Progenitor cell of endocrine pancreas (in vitro differentiated cells): ENCODE data around the gene ATG3. TPM values are rescaled to one million over a fixed set of nuclear protein-coding genes. Genes with fewer than 3 reads are reported as not detected.

ENCODE experiments used
- DNase-seq: peaks from one replicate; pipeline ENCODE4 v3.0.0; 2021; ENCODE audit warnings: low spot score; ENCODE audit not compliant: unreplicated experiment
- H3K27ac Mint-ChIP-seq: 2 replicates; pipeline ENCODE4 v1.8.0; 2021; ENCODE audit warnings: mild to moderate bottlenecking, moderate library complexity, mixed read lengths
- H3K27me3 Mint-ChIP-seq: 2 replicates; pipeline ENCODE4 v1.8.0; 2021; ENCODE audit warnings: mixed read lengths
- H3K36me3 Mint-ChIP-seq: 2 replicates; pipeline ENCODE4 v1.8.0; 2022; ENCODE audit warnings: mixed read lengths; ENCODE audit not compliant: insufficient read depth
- H3K4me1 Mint-ChIP-seq: 2 replicates; pipeline ENCODE4 v1.8.0; 2021; ENCODE audit warnings: low read depth, mixed read lengths
- H3K4me3 Mint-ChIP-seq: 2 replicates; pipeline ENCODE4 v1.8.0; 2021; ENCODE audit warnings: low read depth, mild to moderate bottlenecking, moderate library complexity, mixed read lengths
- H3K9me3 Mint-ChIP-seq: 2 replicates; pipeline ENCODE4 v1.8.0; 2021; ENCODE audit warnings: low read depth, mixed read lengths
- total RNA-seq: library from RNA; stranded (reverse); gene quantifications from 2 replicates; pipeline ENCODE4 v1.2.1, GENCODE V29; 2021
- TF ChIP-seq, protein P1 (sequence below): fragments of 200-600 bp; sonication (generic); IDR thresholded peaks from one replicate; pipeline ENCODE4 v1.5.0; 2021; ENCODE audit warnings: antibody characterized with exemption, mild to moderate bottlenecking; ENCODE audit not compliant: unreplicated experiment

The ATG3 gene
- total RNA-seq, 1 donor from 2014 or later, result 26.9 TPM

DNA sequence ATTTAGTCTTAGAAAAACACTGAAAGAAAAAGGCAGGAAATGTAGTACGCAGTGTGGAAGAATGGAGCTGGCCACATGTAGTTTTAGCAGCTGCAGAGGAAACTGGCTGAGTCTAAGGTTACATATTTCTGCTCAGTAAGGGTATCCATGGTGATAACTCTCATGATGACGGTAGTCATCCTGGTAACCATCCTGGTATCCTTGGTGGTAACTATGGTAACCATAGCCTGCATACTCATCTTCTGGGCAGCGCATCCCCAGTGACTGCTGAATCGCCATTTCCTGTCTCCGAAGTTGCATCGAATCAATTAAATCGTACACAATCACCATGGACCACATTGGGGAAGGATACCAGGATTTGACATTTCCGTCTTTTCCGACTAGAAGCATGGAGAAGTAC lies 43.5 kb upstream of the ATG3 start:
- Mint-ChIP-seq H3K9me3 (no peaks in the 10 kb centered on the region), H3K27ac (no peak overlapping the region), H3K4me3 (no peak overlapping the region), H3K4me1 (no peaks in the 10 kb centered on the region), H3K27me3 (no peaks in the 10 kb centered on the region), H3K36me3 (no peaks in the 10 kb centered on the region)
- DNase-seq, result no peak
- TF ChIP-seq, protein P1, sequence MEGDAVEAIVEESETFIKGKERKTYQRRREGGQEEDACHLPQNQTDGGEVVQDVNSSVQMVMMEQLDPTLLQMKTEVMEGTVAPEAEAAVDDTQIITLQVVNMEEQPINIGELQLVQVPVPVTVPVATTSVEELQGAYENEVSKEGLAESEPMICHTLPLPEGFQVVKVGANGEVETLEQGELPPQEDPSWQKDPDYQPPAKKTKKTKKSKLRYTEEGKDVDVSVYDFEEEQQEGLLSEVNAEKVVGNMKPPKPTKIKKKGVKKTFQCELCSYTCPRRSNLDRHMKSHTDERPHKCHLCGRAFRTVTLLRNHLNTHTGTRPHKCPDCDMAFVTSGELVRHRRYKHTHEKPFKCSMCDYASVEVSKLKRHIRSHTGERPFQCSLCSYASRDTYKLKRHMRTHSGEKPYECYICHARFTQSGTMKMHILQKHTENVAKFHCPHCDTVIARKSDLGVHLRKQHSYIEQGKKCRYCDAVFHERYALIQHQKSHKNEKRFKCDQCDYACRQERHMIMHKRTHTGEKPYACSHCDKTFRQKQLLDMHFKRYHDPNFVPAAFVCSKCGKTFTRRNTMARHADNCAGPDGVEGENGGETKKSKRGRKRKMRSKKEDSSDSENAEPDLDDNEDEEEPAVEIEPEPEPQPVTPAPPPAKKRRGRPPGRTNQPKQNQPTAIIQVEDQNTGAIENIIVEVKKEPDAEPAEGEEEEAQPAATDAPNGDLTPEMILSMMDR, result no peak

DNA sequence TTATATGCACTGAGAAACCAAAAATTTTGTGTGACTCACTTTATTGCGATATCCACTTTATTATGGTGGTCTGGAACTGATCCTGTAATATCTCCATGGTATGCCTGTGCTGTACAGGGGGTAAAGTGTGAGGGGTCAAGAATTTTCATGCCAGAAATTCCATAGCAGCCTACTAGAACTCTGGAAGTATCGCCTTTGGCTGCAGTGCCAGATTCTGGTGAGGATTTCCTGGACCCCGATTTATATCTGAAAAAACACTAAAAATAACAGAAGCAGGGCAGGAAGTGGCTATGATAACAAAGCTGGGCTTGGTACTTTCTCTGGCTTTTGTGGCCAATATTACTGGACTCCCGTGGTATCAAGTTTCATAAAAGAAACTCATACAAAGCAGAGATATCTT lies 42.8 kb upstream of the ATG3 start:
- H3K9me3 Mint-ChIP-seq, result no peaks in the 10 kb centered on the region
- H3K4me3 Mint-ChIP-seq, result no peak overlapping the region
- H3K36me3 Mint-ChIP-seq, result no peaks in the 10 kb centered on the region
- DNase-seq, result no peak
- no peak overlapping the region for H3K27ac Mint-ChIP-seq
- H3K4me1 Mint-ChIP-seq, result no peaks in the 10 kb centered on the region
- TF ChIP-seq, protein P1, result no peak
- no peaks in the 10 kb centered on the region for H3K27me3 Mint-ChIP-seq

DNA sequence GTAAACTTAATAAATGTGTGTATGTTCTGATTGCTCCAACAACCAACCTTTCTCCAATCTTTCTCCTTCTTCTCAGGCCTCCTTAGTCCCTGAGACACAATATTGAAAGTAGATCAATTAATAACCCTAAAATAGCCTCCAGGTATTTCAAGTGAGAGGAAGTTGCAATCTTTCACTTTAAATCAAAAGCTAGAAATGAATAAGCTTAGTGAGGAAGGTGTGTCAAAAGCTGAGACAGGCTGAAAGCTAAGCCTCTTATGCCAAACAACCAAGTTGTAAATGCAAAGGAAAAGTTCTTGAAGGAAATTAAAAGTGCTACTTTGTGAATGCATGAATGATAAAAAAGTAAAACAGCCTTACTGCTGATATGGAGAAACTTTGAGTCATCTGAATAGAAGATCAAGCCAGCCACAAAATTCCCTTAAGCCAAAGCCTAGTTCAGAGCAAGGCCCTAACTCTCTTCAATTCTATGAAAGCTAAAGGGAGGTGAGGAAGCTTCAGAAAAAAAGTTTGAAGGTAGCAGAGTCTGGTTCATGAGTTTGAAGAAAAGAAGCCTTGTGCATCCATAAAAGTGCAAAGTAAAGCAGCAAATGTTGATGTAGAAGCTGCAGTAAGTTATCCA lies 40.6 kb upstream of the ATG3 start:
- Mint-ChIP-seq H3K36me3 (no peaks in the 10 kb centered on the region), H3K27ac (no peak overlapping the region), H3K4me1 (no peaks in the 10 kb centered on the region), H3K4me3 (no peak overlapping the region), H3K27me3 (no peaks in the 10 kb centered on the region), H3K9me3 (no peaks in the 10 kb centered on the region)
- TF ChIP-seq, protein P1, result no peak
- DNase-seq, result no peak

DNA sequence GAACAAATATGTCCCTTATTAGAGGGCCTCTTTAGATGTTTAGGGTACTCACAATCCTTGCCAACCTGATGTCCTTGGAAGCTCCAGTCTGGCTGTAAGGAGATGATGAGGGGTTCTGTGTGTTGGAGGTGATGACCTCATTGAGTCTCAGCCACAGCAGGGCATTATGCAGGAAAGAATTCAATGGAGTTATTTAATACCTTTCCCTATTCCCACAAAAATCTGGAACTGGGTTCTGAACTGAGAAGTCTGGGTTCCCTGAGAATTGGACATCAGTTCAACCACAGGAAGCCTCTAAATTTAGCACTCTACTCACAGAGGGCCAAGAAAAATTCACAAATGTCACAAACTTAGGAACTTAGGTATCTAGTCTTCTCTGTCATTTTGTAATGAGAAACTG lies 37.0 kb upstream of the ATG3 start:
- Mint-ChIP-seq H3K4me1 (no peaks in the 10 kb centered on the region), H3K27me3 (no peaks in the 10 kb centered on the region), H3K9me3 (no peaks in the 10 kb centered on the region), H3K36me3 (no peaks in the 10 kb centered on the region), H3K27ac (no peak overlapping the region), H3K4me3 (no peak overlapping the region)
- TF ChIP-seq, protein P1, result no peak
- DNase-seq, result no peak

DNA sequence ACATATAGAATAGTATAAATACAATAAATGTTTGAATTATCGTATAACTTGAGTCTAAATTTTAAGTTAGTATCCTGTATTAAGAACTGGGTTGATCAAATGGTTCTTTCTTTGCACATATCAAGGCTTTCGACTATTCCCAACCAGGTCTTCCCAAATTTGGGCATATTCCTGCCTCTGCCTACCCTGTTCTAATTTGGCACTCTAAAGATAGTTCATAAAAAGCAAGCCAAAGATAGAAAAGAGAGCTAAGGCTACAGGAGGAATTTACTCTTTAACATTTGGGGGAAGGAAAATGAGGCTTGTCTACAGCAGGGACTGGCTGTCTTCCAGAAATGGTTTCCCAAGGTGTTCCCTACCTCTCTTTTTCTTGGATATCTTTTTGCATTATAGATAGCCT lies 36.2 kb upstream of the ATG3 start:
- TF ChIP-seq, protein P1, result no peak
- Mint-ChIP-seq H3K36me3 (no peaks in the 10 kb centered on the region), H3K27ac (no peak overlapping the region), H3K4me3 (no peak overlapping the region), H3K4me1 (no peaks in the 10 kb centered on the region), H3K27me3 (no peaks in the 10 kb centered on the region), H3K9me3 (no peaks in the 10 kb centered on the region)
- DNase-seq, result no peak
